PC-3 (cell line): ENCODE data around the gene APBB2. TPM values are rescaled to one million over a fixed set of nuclear protein-coding genes. Genes with fewer than 3 reads are reported as not detected.

ENCODE experiments used
- ATAC-seq: fragments of 200-7000 bp; cut with Tn5 transposase; 2 replicates; pipeline ENCODE4 v1.9.1; 2020; ENCODE audit warnings: mild to moderate bottlenecking, moderate library complexity
- BruUV-seq: library from RNA; stranded (reverse); fragments of 400-500 nt; replicated peaks from 2 replicates; lab custom pipeline; 2021; lab: Mats Ljungman, UMichigan
- CTCF ChIA-PET: fragments of 300-600 bp; sonication (Branson Sonifier 250); formaldehyde crosslinking; loops from one replicate; lab custom pipeline; 2022; ENCODE audit warnings: antibody characterized with exemption; lab: Charles Lee
- POLR2A ChIA-PET: fragments of 300-600 bp; sonication (Branson Sonifier 250); formaldehyde crosslinking; loops from one replicate; lab custom pipeline; 2022; ENCODE audit warnings: antibody characterized with exemption; ENCODE audit not compliant: unreplicated experiment; lab: Charles Lee
- DNase-seq: peaks from one replicate; pipeline ENCODE4 v3.0.0-alpha.2; 2015
- H2AFZ ChIP-seq: fragments of 300-600 bp; sonication (generic); 2 replicates; pipeline ENCODE4 v1.6.0; 2016; ENCODE audit warnings: antibody characterized with exemption, low read length
- H3F3A ChIP-seq: fragments of 300-600 bp; sonication (generic); one replicate; pipeline ENCODE4 v1.6.0; 2017; ENCODE audit warnings: antibody characterized with exemption, low read length, control low read depth, mild to moderate bottlenecking; ENCODE audit not compliant: unreplicated experiment
- H3K27ac ChIP-seq: fragments of 300-600 bp; sonication (generic); 2 replicates; pipeline ENCODE4 v1.5.1; 2016; ENCODE audit warnings: mild to moderate bottlenecking, low read length
- H3K27me3 ChIP-seq: fragments of 300-600 bp; sonication (generic); 2 replicates; pipeline ENCODE4 v1.6.1; 2016; ENCODE audit warnings: low read length, mixed read lengths
- H3K36me3 ChIP-seq: fragments of 300-600 bp; sonication (generic); 2 replicates; pipeline ENCODE4 v1.6.1; 2016; ENCODE audit warnings: low read depth, mixed run types, low read length, mixed read lengths
- H3K4me1 ChIP-seq: fragments of 300-600 bp; sonication (generic); 2 replicates; pipeline ENCODE4 v1.5.1; 2016; ENCODE audit warnings: low read length; ENCODE audit not compliant: insufficient read depth
- H3K4me2 ChIP-seq: fragments of 300-600 bp; sonication (generic); 2 replicates; pipeline ENCODE4 v1.6.0; 2016; ENCODE audit warnings: low read length
- H3K4me3 ChIP-seq: fragments of 300-600 bp; sonication (generic); 2 replicates; pipeline ENCODE4 v1.5.1; 2016; ENCODE audit warnings: mild to moderate bottlenecking, low read length, mixed read lengths
- H3K79me2 ChIP-seq: fragments of 300-600 bp; sonication (generic); 2 replicates; pipeline ENCODE4 v1.6.1; 2017; ENCODE audit warnings: low read length, mixed read lengths
- H3K9ac ChIP-seq: fragments of 300-600 bp; sonication (generic); 2 replicates; pipeline ENCODE4 v1.6.0; 2016; ENCODE audit warnings: mild to moderate bottlenecking, low read length
- H3K9me2 ChIP-seq: fragments of 300-600 bp; sonication (generic); replicated peaks from 2 replicates; pipeline ENCODE4 v1.6.1; 2016; ENCODE audit warnings: mixed run types, low read length, mixed read lengths
- H3K9me3 ChIP-seq: fragments of 300-600 bp; sonication (generic); 2 replicates; pipeline ENCODE4 v1.6.1; 2016; ENCODE audit warnings: low read length, mixed read lengths
- H4K20me1 ChIP-seq: fragments of 300-600 bp; sonication (generic); 2 replicates; pipeline ENCODE4 v1.6.1; 2016; ENCODE audit warnings: low read length, mixed read lengths
- EZH2 ChIP-seq: fragments of 300-600 bp; sonication (generic); IDR thresholded peaks from one replicate; pipeline ENCODE4 v1.6.1; 2017; ENCODE audit warnings: antibody characterized with exemption, mild to moderate bottlenecking, low read length; ENCODE audit not compliant: unreplicated experiment
- EZH2phosphoT487 ChIP-seq: fragments of 300-600 bp; sonication (generic); IDR thresholded peaks from 2 replicates; pipeline ENCODE4 v1.6.1; 2018; ENCODE audit warnings: mild to moderate bottlenecking, antibody characterized with exemption, low read length, borderline replicate concordance
- intact Hi-C: fragments of 100-400 bp; cut with micrococcal nuclease; formaldehyde crosslinking; loops from 2 replicates; pipeline ENCODE4 v1.9.0; 2023
- total RNA-seq: library from RNA; depleted of rRNA; stranded (reverse); fragments of >200 nt; gene quantifications from 2 replicates; pipeline ENCODE4 v1.2.3, GENCODE V29; 2014
- TF ChIP-seq, protein P1 (sequence below): fragments of 300-600 bp; sonication (generic); conservative IDR thresholded peaks from 2 replicates; pipeline ENCODE4 v1.5.1; 2017; ENCODE audit warnings: antibody characterized with exemption, low read depth, mild to moderate bottlenecking, low read length

APBB2 gene
- total RNA-seq, 1 experiment from 2014 or later, result 24.7 TPM

DNA sequence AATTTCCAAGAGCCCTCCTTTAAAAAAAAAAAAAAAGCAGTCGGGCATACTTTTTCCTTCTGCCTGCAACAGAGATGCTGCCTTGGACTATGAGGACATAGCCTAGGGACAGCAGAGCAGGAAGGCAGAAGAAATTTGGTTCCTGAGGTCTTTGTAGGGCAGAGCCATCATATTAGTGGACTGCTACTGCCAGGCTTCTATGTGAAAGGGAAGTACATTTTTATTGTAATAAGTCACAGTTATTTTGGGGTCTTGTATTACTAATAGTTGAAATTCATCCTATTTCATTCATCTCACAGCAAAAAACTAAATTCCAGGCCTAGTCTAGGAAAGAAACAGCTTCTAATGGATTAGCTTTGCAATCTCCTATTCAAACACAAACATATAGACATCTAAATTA, 253.4 kb downstream of the APBB2 start:
- no peaks in the 10 kb centered on the region for H3K79me2 ChIP-seq
- no peaks in the 10 kb centered on the region for H3K27me3 ChIP-seq
- no peaks in the 10 kb centered on the region for H3K36me3 ChIP-seq
- no peak overlapping the region for H3K9ac ChIP-seq
- H3K4me2 ChIP-seq, result no peak overlapping the region
- H3K4me1 ChIP-seq, result peaks cover 11% of the 10 kb centered on the region
- BruUV-seq, result no TSS peak
- no peaks in the 10 kb centered on the region for H3K9me3 ChIP-seq
- ATAC-seq, result no peak
- H3K4me3 ChIP-seq, result no peak overlapping the region
- TF ChIP-seq EZH2phosphoT487 (no peak), EZH2 (no peak)
- TF ChIP-seq, protein P1, sequence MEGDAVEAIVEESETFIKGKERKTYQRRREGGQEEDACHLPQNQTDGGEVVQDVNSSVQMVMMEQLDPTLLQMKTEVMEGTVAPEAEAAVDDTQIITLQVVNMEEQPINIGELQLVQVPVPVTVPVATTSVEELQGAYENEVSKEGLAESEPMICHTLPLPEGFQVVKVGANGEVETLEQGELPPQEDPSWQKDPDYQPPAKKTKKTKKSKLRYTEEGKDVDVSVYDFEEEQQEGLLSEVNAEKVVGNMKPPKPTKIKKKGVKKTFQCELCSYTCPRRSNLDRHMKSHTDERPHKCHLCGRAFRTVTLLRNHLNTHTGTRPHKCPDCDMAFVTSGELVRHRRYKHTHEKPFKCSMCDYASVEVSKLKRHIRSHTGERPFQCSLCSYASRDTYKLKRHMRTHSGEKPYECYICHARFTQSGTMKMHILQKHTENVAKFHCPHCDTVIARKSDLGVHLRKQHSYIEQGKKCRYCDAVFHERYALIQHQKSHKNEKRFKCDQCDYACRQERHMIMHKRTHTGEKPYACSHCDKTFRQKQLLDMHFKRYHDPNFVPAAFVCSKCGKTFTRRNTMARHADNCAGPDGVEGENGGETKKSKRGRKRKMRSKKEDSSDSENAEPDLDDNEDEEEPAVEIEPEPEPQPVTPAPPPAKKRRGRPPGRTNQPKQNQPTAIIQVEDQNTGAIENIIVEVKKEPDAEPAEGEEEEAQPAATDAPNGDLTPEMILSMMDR, result no peak
- intact Hi-C loops, result no loop called here
- no peak overlapping the region for H3K27ac ChIP-seq
- no peaks in the 10 kb centered on the region for H3F3A ChIP-seq
- H2AFZ ChIP-seq, result no peak overlapping the region
- no peaks in the 10 kb centered on the region for H4K20me1 ChIP-seq
- ChIA-PET CTCF (no interaction called here), POLR2A (no interaction called here)
- H3K9me2 ChIP-seq, result no peaks in the 10 kb centered on the region
- DNase-seq, result no peak

DNA sequence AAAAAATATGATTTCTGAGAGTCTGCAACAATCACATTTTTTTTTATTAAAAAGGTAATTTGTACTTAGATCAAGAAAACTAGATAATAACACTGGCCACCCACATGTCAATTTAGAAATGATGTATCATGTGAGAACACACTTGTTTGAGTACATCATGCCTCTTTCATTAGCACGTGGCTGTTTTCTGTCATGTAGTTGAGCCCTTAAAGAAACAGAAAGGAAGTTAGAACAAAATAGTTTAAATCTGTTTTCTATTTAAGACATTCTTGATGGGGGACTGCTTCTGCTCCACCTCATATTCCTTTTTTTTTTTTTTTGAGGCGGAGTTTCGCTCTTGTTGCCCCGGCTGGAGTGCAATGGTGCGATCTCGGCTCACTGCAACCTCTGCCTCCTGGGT, 257.1 kb downstream of the APBB2 start:
- ChIA-PET POLR2A (no interaction called here), CTCF (no interaction called here)
- H3K27ac ChIP-seq, result no peak overlapping the region
- H3F3A ChIP-seq, result no peaks in the 10 kb centered on the region
- H3K4me1 ChIP-seq, result no peaks in the 10 kb centered on the region
- no peak overlapping the region for H3K4me2 ChIP-seq
- intact Hi-C loops, result no loop called here
- BruUV-seq, result no TSS peak
- no peaks in the 10 kb centered on the region for H4K20me1 ChIP-seq
- DNase-seq, result no peak
- no peak for ATAC-seq
- H3K27me3 ChIP-seq, result no peaks in the 10 kb centered on the region
- H3K9ac ChIP-seq, result no peak overlapping the region
- no peaks in the 10 kb centered on the region for H3K79me2 ChIP-seq
- TF ChIP-seq EZH2phosphoT487, result no peak
- TF ChIP-seq EZH2, result no peak
- TF ChIP-seq, protein P1, result no peak
- no peaks in the 10 kb centered on the region for H3K36me3 ChIP-seq
- no peak overlapping the region for H2AFZ ChIP-seq
- no peaks in the 10 kb centered on the region for H3K9me2 ChIP-seq
- H3K4me3 ChIP-seq, result no peak overlapping the region
- H3K9me3 ChIP-seq, result no peaks in the 10 kb centered on the region

DNA sequence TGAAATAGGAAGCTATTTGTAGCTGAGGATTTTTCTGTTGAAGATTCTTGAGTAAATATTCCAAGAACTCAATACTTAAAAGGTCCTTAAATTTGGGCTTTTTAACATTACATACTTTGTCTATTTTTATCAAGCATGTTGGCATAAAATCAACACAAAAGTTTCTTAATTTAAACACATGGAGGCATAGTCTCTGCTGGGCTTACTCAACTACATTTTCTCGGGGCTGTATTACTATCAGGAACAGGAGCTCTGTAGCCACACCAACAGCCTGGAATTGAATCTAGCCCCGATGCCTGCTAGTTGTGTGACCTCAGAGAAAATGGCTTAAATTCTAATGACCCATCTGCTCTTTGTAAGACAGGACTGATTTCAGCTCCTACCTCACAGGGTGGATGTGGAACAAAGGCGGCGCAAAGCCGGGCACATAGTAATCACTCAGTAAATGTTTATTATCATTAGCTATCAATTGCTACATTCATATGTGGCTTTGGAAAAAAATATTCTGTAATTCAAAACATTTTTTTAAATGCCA, 257.6 kb downstream of the APBB2 start:
- no peaks in the 10 kb centered on the region for H3K79me2 ChIP-seq
- H3K27ac ChIP-seq, result no peak overlapping the region
- no peaks in the 10 kb centered on the region for H3K36me3 ChIP-seq
- no TSS peak for BruUV-seq
- H3K4me1 ChIP-seq, result no peaks in the 10 kb centered on the region
- no peaks in the 10 kb centered on the region for H3K9me3 ChIP-seq
- no peak overlapping the region for H3K9ac ChIP-seq
- ChIA-PET CTCF (no interaction called here), POLR2A (no interaction called here)
- H3K4me2 ChIP-seq, result no peak overlapping the region
- intact Hi-C loops, result no loop called here
- TF ChIP-seq EZH2phosphoT487 (no peak), EZH2 (no peak)
- TF ChIP-seq, protein P1, result no peak
- H2AFZ ChIP-seq, result no peak overlapping the region
- ATAC-seq (no peak), DNase-seq (no peak)
- no peaks in the 10 kb centered on the region for H3K27me3 ChIP-seq
- no peaks in the 10 kb centered on the region for H3F3A ChIP-seq
- H3K9me2 ChIP-seq, result no peaks in the 10 kb centered on the region
- H4K20me1 ChIP-seq, result no peaks in the 10 kb centered on the region
- no peak overlapping the region for H3K4me3 ChIP-seq
